Adrenal gland (tissue), 5 donors: Measurements from ENCODE around the gene TCTN1.

Experiments
- POLR2A ChIP-seq, 2 donors: fragments of 450-650 bp; IDR thresholded peaks; one replicate each; pipeline ENCODE4 v1.6.1; 2017; ENCODE audit warnings: antibody characterized with exemption in 2 of 2, mild to moderate bottlenecking in 2 of 2, moderate library complexity in 1 of 2
- TF ChIP-seq, protein P1 (sequence below), 6 experiments: fragments of 450-650 bp in 4 of 6; fragments of 200-600 bp in 2 of 6; sonication (generic) in 1 of 6; IDR thresholded peaks; 1 replicate in 5 of 6; 2 replicates in 1 of 6; pipeline versions ENCODE4 v1.5.1 to v1.8.0; 2016 to 2021; ENCODE audit warnings: antibody characterized with exemption in 6 of 6, mild to moderate bottlenecking in 2 of 6, moderate library complexity in 1 of 6
- donor health status: DM: no; HTN: no; CAD: no.

DNA sequence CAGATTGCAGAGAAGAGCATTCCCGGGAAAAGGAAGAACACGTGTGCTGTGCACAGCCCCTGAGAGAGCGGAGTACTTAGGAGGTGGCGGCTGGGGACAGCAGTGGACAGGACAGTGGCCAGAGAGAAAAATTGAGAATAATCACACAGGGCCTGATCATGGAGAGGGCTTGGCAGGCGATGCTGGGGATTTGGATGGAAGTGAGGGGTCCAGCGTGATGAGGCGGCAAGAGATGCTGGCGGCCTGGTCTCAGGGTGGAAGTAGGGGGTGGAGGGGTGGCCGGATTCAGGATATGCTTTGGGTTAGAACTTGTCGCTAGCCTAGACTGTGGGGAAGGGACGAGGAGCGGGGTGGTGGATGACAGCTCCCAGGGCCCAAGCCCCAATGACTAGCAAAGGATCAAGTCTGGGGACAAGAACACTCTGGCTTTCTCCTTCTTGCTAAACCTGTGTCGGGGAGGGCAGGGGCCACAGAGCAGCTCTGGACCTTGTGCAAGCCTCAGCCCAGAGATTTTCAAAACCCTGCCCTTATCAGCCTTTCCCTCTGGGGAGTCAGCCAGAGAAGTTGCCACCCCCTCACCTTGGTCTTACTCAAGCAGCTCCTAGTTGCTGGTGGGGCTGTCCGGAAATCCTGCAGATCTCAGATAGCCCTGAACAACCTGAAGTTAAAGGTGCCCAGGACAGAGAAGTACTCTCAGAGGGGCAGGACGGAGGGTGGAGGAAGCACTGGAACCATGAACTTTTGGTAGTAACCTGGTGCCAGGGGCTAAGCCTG is 73.7 kb downstream of the TCTN1 start:
- TF ChIP-seq, protein P1, sequence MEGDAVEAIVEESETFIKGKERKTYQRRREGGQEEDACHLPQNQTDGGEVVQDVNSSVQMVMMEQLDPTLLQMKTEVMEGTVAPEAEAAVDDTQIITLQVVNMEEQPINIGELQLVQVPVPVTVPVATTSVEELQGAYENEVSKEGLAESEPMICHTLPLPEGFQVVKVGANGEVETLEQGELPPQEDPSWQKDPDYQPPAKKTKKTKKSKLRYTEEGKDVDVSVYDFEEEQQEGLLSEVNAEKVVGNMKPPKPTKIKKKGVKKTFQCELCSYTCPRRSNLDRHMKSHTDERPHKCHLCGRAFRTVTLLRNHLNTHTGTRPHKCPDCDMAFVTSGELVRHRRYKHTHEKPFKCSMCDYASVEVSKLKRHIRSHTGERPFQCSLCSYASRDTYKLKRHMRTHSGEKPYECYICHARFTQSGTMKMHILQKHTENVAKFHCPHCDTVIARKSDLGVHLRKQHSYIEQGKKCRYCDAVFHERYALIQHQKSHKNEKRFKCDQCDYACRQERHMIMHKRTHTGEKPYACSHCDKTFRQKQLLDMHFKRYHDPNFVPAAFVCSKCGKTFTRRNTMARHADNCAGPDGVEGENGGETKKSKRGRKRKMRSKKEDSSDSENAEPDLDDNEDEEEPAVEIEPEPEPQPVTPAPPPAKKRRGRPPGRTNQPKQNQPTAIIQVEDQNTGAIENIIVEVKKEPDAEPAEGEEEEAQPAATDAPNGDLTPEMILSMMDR (IDR thresholded peaks at IDR 0.05), result no peak
- TF ChIP-seq POLR2A (IDR thresholded peaks at IDR 0.05), result no peak
